22Rv1 (cell line): ENCODE data around the gene NBEAL2.

ENCODE experiments used
- CTCF ChIP-seq: fragments of 450-650 bp; IDR thresholded peaks from 2 replicates; pipeline ENCODE4 v1.5.1; 2017; ENCODE audit warnings: mild to moderate bottlenecking
- ZFX ChIP-seq: fragments of 450-650 bp; IDR thresholded peaks from 2 replicates; pipeline ENCODE4 v1.6.1; 2017; ENCODE audit warnings: antibody characterized with exemption, borderline replicate concordance

DNA sequence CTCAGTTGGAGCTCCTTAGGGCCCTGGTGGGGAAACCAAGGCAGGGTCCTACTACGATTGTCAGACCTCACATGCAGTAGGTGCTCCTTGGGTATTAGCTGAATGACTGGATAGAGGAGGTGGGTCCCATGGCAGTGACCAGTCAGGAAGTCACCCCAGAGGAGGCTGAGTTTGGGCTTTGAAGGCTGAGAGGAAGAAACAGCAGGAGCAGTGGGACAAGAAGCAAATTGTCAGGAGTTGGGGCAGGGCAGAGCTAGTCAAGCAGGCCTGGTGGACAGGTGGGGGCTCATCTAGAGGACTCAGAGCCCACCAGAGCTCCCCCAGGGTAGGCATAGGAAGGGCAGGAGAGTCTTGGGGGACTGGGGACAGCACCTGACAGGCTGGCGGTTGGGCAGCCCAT lies 3.1 kb downstream of the NBEAL2 start:
- no peak for TF ChIP-seq CTCF
- no peak for TF ChIP-seq ZFX
